CD4-positive, CD25-positive, alpha-beta regulatory T cell (primary cell): ENCODE data around the gene MOB1A. TPM values are rescaled to one million over a fixed set of nuclear protein-coding genes. Genes with fewer than 3 reads are reported as not detected.

Source experiments
- ATAC-seq, 2 donors: fragments of 150-1000 bp; cut with Tn5 transposase; one replicate each; pipeline ENCODE4 v1.10.0; 2021; ENCODE audit warnings: low read depth in 2 of 2, moderate number of reproducible peaks in 2 of 2, moderate library complexity in 1 of 2
- DNase-seq, 3 donors: peaks; one replicate each; pipeline versions ENCODE4 v3.0.0 to v3.0.0-alpha.2; 2012 to 2022; ENCODE audit warnings: mixed read lengths in 1 of 3
- H3K27ac ChIP-seq: one replicate; pipeline ENCODE4 v1.7.0; 2013; ENCODE audit warnings: mild to moderate bottlenecking, low read length; ENCODE audit not compliant: insufficient read depth, poor library complexity, severe bottlenecking
- H3K27me3 ChIP-seq: one replicate; pipeline ENCODE4 v1.7.0; 2013; ENCODE audit warnings: low read length; ENCODE audit not compliant: control insufficient read depth, insufficient read depth
- H3K36me3 ChIP-seq: one replicate; pipeline ENCODE4 v1.7.0; 2013; ENCODE audit warnings: mild to moderate bottlenecking, low read length, moderate library complexity; ENCODE audit not compliant: control insufficient read depth, insufficient read depth
- H3K4me1 ChIP-seq: 2 replicates; pipeline ENCODE4 v1.7.0; 2013; ENCODE audit warnings: mild to moderate bottlenecking, low read length; ENCODE audit not compliant: insufficient read depth, control insufficient read depth, poor library complexity, severe bottlenecking
- H3K4me3 ChIP-seq: one replicate; pipeline ENCODE4 v1.7.0; 2013; ENCODE audit warnings: low read depth, mild to moderate bottlenecking, low read length, moderate library complexity
- H3K9me3 ChIP-seq, 2 experiments: 1 replicate in 1 of 2; 2 replicates in 1 of 2; pipeline ENCODE4 v1.7.0; 2013; ENCODE audit warnings: low read length in 2 of 2, mild to moderate bottlenecking in 1 of 2, moderate library complexity in 1 of 2; ENCODE audit not compliant: control insufficient read depth in 2 of 2
- H3K27ac Mint-ChIP-seq, 3 donors: one replicate each; pipeline ENCODE4 v1.8.0; 2020 to 2022; ENCODE audit warnings: mild to moderate bottlenecking in 3 of 3, mixed read lengths in 3 of 3, moderate library complexity in 2 of 3
- H3K27me3 Mint-ChIP-seq: one replicate; pipeline ENCODE4 v1.8.0; 2022; ENCODE audit warnings: mild to moderate bottlenecking, mixed read lengths
- H3K36me3 Mint-ChIP-seq: one replicate; pipeline ENCODE4 v1.8.0; 2020; ENCODE audit warnings: mixed read lengths
- H3K4me1 Mint-ChIP-seq, 4 donors: one replicate each; pipeline ENCODE4 v1.8.0; 2020 to 2022; ENCODE audit warnings: mixed read lengths in 4 of 4, mild to moderate bottlenecking in 1 of 4
- H3K4me3 Mint-ChIP-seq, 4 donors: one replicate each; pipeline ENCODE4 v1.8.0; 2020 to 2022; ENCODE audit warnings: mild to moderate bottlenecking in 4 of 4, mixed read lengths in 4 of 4, moderate library complexity in 3 of 4
- H3K9me3 Mint-ChIP-seq, 7 donors: one replicate each; pipeline ENCODE4 v1.8.0; 2020 to 2022; ENCODE audit warnings: mixed read lengths in 7 of 7, mild to moderate bottlenecking in 3 of 7, moderate library complexity in 2 of 7
- polyA plus RNA-seq, 4 donors: library from polyadenylated mRNA; unstranded; fragments of 300-500 nt; fragmentation: Illumina TruSeq; gene quantifications; one replicate each; pipeline ENCODE4 v1.2.3, GENCODE V29; 2021
- total RNA-seq: library from RNA; stranded (reverse); gene quantifications from one replicate; pipeline ENCODE4 v1.2.3, GENCODE V29; 2022

The MOB1A gene
- total and polyA plus RNA-seq, 5 donors from 2014 or later: 152 to 209 (median 162) TPM

DNA sequence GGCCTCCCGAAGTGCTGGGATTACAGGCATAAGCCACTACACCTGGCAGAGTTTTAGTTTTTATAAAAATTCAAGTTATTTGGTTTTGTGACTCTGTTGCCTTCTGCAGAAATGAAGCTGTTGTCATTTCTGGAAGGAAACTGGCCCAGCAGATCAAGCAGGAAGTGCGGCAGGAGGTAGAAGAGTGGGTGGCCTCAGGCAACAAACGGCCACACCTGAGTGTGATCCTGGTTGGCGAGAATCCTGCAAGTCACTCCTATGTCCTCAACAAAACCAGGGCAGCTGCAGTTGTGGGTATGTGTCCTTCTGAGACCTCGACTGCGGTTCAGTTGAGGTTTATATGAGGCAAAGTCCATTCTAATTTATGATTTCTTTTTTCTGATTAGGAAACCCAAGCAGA, 26.9 kb upstream of the MOB1A start:
- no peaks in the 10 kb centered on the region for H3K9me3 Mint-ChIP-seq
- Histone ChIP-seq H3K4me3 (peak overlapping the region; percentile 68), H3K4me1 (peaks cover 37% of the 10 kb centered on the region), H3K27me3 (no peaks in the 10 kb centered on the region), H3K36me3 (peaks cover 19% of the 10 kb centered on the region), H3K9me3 (no peaks in the 10 kb centered on the region), H3K27ac (peak overlapping the region; percentile 88)
- H3K36me3 Mint-ChIP-seq: peaks cover 18% of the 10 kb centered on the region
- peak overlapping the region; percentile 76 to 85 (median 80) for H3K4me3 Mint-ChIP-seq
- DNase-seq: peak; percentile 7 to 70 (median 22)
- H3K27ac Mint-ChIP-seq: peak overlapping the region; percentile 93 to 99 (median 98)
- H3K4me1 Mint-ChIP-seq: peaks cover 27 to 71% (median 53%) of the 10 kb centered on the region in 4 donors
- peak; percentile 13 to 22 for ATAC-seq
- no peaks in the 10 kb centered on the region for H3K27me3 Mint-ChIP-seq

- Histone ChIP-seq H3K9me3 (no peaks in the 10 kb centered on the region), H3K4me1 (peaks cover 42% of the 10 kb centered on the region), H3K27me3 (no peaks in the 10 kb centered on the region), H3K27ac (peak overlapping the region; percentile 88), H3K4me3 (peak overlapping the region; percentile 68), H3K36me3 (peaks cover 14% of the 10 kb centered on the region)
- Mint-ChIP-seq H3K4me3 (peak overlapping the region; percentile 76 to 85 (median 80)), H3K36me3 (peaks cover 18% of the 10 kb centered on the region), H3K27ac (peak overlapping the region; percentile 93 to 99 (median 98)), H3K9me3 (no peaks in the 10 kb centered on the region), H3K4me1 (peaks cover 32 to 76% (median 56%) of the 10 kb centered on the region in 4 donors), H3K27me3 (no peaks in the 10 kb centered on the region)
- ATAC-seq (no peak), DNase-seq (no peak)
These were observed 26.4 kb upstream of the MOB1A start for GRCh38 chr2:74205113-74205512.

GRCh38 chr2:74204436-74204835, 25.8 kb upstream of the MOB1A start:
- Mint-ChIP-seq H3K27me3 (no peaks in the 10 kb centered on the region), H3K36me3 (peaks cover 14% of the 10 kb centered on the region), H3K4me3 (peak overlapping the region in 2 of 4 donors; percentile 60 to 85), H3K9me3 (no peaks in the 10 kb centered on the region), H3K27ac (peak overlapping the region; percentile 94 to 99 (median 98)), H3K4me1 (peaks cover 38 to 77% (median 60%) of the 10 kb centered on the region in 4 donors)
- peak overlapping the region; percentile 88 for H3K27ac ChIP-seq
- ATAC-seq: no peak
- H3K36me3 ChIP-seq: peaks cover 7% of the 10 kb centered on the region
- H3K9me3 ChIP-seq: no peaks in the 10 kb centered on the region
- H3K27me3 ChIP-seq: no peaks in the 10 kb centered on the region
- peaks cover 49% of the 10 kb centered on the region for H3K4me1 ChIP-seq
- H3K4me3 ChIP-seq: no peak overlapping the region
- DNase-seq: no peak

DNA sequence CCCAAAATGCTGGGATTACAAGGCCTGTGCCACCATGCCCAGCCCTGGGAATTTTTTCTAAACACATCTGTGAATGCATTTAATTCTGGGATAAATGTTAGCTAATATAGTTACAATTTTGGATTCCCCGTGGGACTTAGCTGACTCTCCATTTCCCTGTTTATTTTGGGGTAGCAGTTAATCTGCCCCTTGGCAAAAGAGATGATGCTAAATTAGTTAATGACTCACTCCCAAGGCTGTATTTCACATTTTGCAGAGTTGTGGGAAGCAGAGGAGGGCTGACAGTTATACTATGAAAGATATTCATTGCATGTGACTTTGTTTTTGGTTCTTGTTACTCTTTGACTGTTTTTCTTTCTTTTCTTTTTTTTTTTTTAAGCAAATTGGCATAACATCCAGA, 22.9 kb upstream of the MOB1A start:
- peak overlapping the region; percentile 1 for H3K4me3 ChIP-seq
- peak overlapping the region; percentile 14 for H3K27ac ChIP-seq
- no peaks in the 10 kb centered on the region for H3K9me3 ChIP-seq
- ATAC-seq (no peak), DNase-seq (no peak)
- no peaks in the 10 kb centered on the region for H3K36me3 ChIP-seq
- H3K27ac Mint-ChIP-seq: peak overlapping the region in 2 of 3 donors; percentile 39 to 43
- H3K27me3 Mint-ChIP-seq: no peaks in the 10 kb centered on the region
- H3K4me1 ChIP-seq: peaks cover 42% of the 10 kb centered on the region
- peak overlapping the region; percentile 1 to 97 (median 64) for H3K4me3 Mint-ChIP-seq
- peaks cover 8% of the 10 kb centered on the region for H3K36me3 Mint-ChIP-seq
- H3K27me3 ChIP-seq: no peaks in the 10 kb centered on the region
- peaks cover 43 to 73% (median 60%) of the 10 kb centered on the region in 4 donors for H3K4me1 Mint-ChIP-seq
- no peaks in the 10 kb centered on the region for H3K9me3 Mint-ChIP-seq

GRCh38 chr2:74201196-74201595, 22.5 kb upstream of the MOB1A start:
- DNase-seq (no peak), ATAC-seq (no peak)
- Mint-ChIP-seq H3K4me1 (peaks cover 41 to 69% (median 56%) of the 10 kb centered on the region in 4 donors), H3K27ac (peak overlapping the region in 2 of 3 donors; percentile 39 to 43), H3K4me3 (peak overlapping the region in 3 of 4 donors; percentile 66 to 97 (median 88)), H3K36me3 (peaks cover 8% of the 10 kb centered on the region), H3K9me3 (no peaks in the 10 kb centered on the region), H3K27me3 (no peaks in the 10 kb centered on the region)
- no peaks in the 10 kb centered on the region for H3K9me3 ChIP-seq
- no peak overlapping the region for H3K27ac ChIP-seq
- H3K4me3 ChIP-seq: no peak overlapping the region
- H3K27me3 ChIP-seq: no peaks in the 10 kb centered on the region
- H3K4me1 ChIP-seq: peaks cover 38% of the 10 kb centered on the region
- H3K36me3 ChIP-seq: no peaks in the 10 kb centered on the region

DNA sequence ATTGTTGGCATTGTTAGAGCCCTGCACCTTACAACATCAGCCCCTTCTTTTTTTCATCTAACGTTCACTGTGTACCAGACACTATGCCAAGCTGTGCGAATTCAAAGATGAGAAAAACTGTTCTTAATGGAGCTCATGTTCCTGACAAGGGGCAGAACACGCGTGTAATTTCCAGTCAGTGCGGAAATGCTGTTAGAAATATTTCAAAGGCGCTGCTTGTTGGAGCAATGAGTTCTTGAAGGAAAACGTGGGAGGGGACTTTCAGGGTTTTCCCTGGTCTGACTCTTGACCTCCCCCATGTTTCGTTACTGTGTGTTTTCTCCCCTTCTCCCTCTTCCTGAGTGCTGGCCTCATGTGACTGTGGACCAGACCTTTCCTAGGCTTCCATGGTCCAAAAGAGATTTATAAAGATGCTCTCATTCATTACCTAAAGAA, 21.2 kb upstream of the MOB1A start:
- Histone ChIP-seq H3K4me3 (peak overlapping the region; percentile 93), H3K9me3 (no peaks in the 10 kb centered on the region), H3K27me3 (no peaks in the 10 kb centered on the region), H3K4me1 (peaks cover 25% of the 10 kb centered on the region), H3K36me3 (no peaks in the 10 kb centered on the region), H3K27ac (peak overlapping the region; percentile 90)
- H3K27ac Mint-ChIP-seq: peak overlapping the region; percentile 93 to 98 (median 95)
- peaks cover 8% of the 10 kb centered on the region for H3K36me3 Mint-ChIP-seq
- peaks cover 28 to 56% (median 43%) of the 10 kb centered on the region in 4 donors for H3K4me1 Mint-ChIP-seq
- peak overlapping the region; percentile 88 to 98 (median 97) for H3K4me3 Mint-ChIP-seq
- peaks cover 1% of the 10 kb centered on the region for H3K27me3 Mint-ChIP-seq
- H3K9me3 Mint-ChIP-seq: no peaks in the 10 kb centered on the region
- ATAC-seq: no peak
- no peak for DNase-seq

DNA sequence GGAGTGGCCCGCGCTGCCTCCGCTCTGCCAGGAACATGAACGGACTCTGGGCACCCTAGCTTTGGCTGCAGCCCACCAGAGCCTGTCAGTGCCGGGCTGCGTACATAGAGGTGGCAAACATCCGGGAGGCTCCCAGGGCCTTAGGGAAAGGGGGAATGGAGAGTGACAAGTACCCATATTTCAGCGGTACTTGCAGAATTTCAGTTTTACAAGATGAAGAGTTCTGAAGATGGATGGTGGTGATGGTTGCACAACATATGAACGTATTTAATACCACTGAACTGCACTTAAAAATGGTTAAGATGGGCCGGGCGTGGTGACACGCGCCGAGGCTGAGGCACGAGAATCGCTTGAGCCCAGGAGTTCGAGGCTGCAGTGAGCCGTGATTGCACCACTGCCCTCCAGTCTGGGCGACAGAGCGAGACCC, 20.6 kb upstream of the MOB1A start:
- H3K27ac ChIP-seq: peak overlapping the region; percentile 90
- no peaks in the 10 kb centered on the region for H3K36me3 ChIP-seq
- Mint-ChIP-seq H3K4me1 (peaks cover 28 to 50% (median 39%) of the 10 kb centered on the region in 4 donors), H3K27ac (peak overlapping the region; percentile 93 to 98 (median 95)), H3K36me3 (peaks cover 5% of the 10 kb centered on the region), H3K27me3 (peaks cover 7% of the 10 kb centered on the region), H3K9me3 (no peaks in the 10 kb centered on the region), H3K4me3 (peak overlapping the region; percentile 88 to 98 (median 97))
- peak overlapping the region; percentile 93 for H3K4me3 ChIP-seq
- ATAC-seq (no peak), DNase-seq (no peak)
- peaks cover 24% of the 10 kb centered on the region for H3K4me1 ChIP-seq
- H3K9me3 ChIP-seq: no peaks in the 10 kb centered on the region
- no peaks in the 10 kb centered on the region for H3K27me3 ChIP-seq
